Measurements from ENCODE around the gene BMP2K.
"Not testable (repeated sequence)": the region's sequence is repeated elsewhere in the genome, so short reads cannot be mapped to it uniquely, and the experiment has no call there.

Gene BMP2K

GRCh38 chr4:78864405-78865024 is 88.4 kb downstream of the BMP2K start:
- no peak for DNase-seq (ENCODE audit: low read depth)

GRCh38 chr4:78865451-78865850 is 89.3 kb downstream of the BMP2K start:
- DNase-seq (ENCODE audit: low read depth): no peak

GRCh38 chr4:78868712-78869111 is 92.6 kb downstream of the BMP2K start:
- DNase-seq (ENCODE audit: low read depth): not testable (repeated sequence)

- DNase-seq (ENCODE audit: low read depth): no peak
Measured at GRCh38 chr4:78870056-78870455, 93.9 kb downstream of the BMP2K start.

GRCh38 chr4:78876568-78877320 is 100.6 kb downstream of the BMP2K start:
- no peak for DNase-seq (ENCODE audit: low read depth)

- no peak for DNase-seq (ENCODE audit: low read depth)
Measured at GRCh38 chr4:78878031-78878430, 101.9 kb downstream of the BMP2K start.

- DNase-seq (ENCODE audit: low read depth): no peak
Measured at GRCh38 chr4:78880874-78881492, 104.8 kb downstream of the BMP2K start.

- no peak for DNase-seq (ENCODE audit: low read depth)
Measured at GRCh38 chr4:78885598-78885997, 109.4 kb downstream of the BMP2K start.

- DNase-seq (ENCODE audit: low read depth): no peak
Measured at GRCh38 chr4:78889955-78890354, 113.8 kb downstream of the BMP2K start.

- DNase-seq (ENCODE audit: low read depth): no peak
Measured at GRCh38 chr4:78899302-78899701, 123.2 kb downstream of the BMP2K start.

- DNase-seq (ENCODE audit: low read depth): no peak
Measured at GRCh38 chr4:78901882-78902281, 125.7 kb downstream of the BMP2K start.

GRCh38 chr4:78902298-78902697 is 126.1 kb downstream of the BMP2K start:
- DNase-seq (ENCODE audit: low read depth): no peak

GRCh38 chr4:78904143-78904542 is 128.0 kb downstream of the BMP2K start:
- no peak for DNase-seq (ENCODE audit: low read depth)

GRCh38 chr4:78907638-78908037 is 131.5 kb downstream of the BMP2K start:
- DNase-seq (ENCODE audit: low read depth): no peak

- not testable (repeated sequence) for DNase-seq (ENCODE audit: low read depth)
Measured at GRCh38 chr4:78908974-78909373, 132.8 kb downstream of the BMP2K start.

- no peak for DNase-seq (ENCODE audit: low read depth)
Measured at GRCh38 chr4:78910612-78911011, 134.5 kb downstream of the BMP2K start.

GRCh38 chr4:78922207-78922606 is 146.1 kb downstream of the BMP2K start:
- no peak for DNase-seq (ENCODE audit: low read depth)

GRCh38 chr4:78923464-78924312 is 147.5 kb downstream of the BMP2K start:
- no peak for DNase-seq (ENCODE audit: low read depth)

GRCh38 chr4:78926826-78927225 is 150.7 kb downstream of the BMP2K start:
- DNase-seq (ENCODE audit: low read depth): no peak

GRCh38 chr4:78928835-78929234 is 152.7 kb downstream of the BMP2K start:
- no peak for DNase-seq (ENCODE audit: low read depth)

GRCh38 chr4:78930016-78930629 is 154.0 kb downstream of the BMP2K start:
- no peak for DNase-seq (ENCODE audit: low read depth)

- DNase-seq (ENCODE audit: low read depth): no peak
Measured at GRCh38 chr4:78936989-78937388, 160.8 kb downstream of the BMP2K start.

Data from activated T-helper 9 cell treated with anti-CD3 and anti-CD28 coated beads, Interleukin-2, amount 50 U/mL, for 16 hours (primary cell).